WTC11 (cell line): Measurements from ENCODE around the gene MID2.

Experiments
- ARID4B ChIP-seq: sonication (generic); formaldehyde crosslinking; IDR thresholded peaks from 2 replicates; pipeline ENCODE4 v1.8.0; 2023; ENCODE audit warnings: missing genetic modification reagents, mild to moderate bottlenecking, borderline replicate concordance
- TF ChIP-seq, protein P1 (sequence below): fragments of 200-600 bp; IDR thresholded peaks from 2 replicates; pipeline ENCODE4 v1.8.0; 2022; ENCODE audit warnings: antibody characterized with exemption

- TF ChIP-seq, protein P1, sequence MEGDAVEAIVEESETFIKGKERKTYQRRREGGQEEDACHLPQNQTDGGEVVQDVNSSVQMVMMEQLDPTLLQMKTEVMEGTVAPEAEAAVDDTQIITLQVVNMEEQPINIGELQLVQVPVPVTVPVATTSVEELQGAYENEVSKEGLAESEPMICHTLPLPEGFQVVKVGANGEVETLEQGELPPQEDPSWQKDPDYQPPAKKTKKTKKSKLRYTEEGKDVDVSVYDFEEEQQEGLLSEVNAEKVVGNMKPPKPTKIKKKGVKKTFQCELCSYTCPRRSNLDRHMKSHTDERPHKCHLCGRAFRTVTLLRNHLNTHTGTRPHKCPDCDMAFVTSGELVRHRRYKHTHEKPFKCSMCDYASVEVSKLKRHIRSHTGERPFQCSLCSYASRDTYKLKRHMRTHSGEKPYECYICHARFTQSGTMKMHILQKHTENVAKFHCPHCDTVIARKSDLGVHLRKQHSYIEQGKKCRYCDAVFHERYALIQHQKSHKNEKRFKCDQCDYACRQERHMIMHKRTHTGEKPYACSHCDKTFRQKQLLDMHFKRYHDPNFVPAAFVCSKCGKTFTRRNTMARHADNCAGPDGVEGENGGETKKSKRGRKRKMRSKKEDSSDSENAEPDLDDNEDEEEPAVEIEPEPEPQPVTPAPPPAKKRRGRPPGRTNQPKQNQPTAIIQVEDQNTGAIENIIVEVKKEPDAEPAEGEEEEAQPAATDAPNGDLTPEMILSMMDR: no peak
- no peak for TF ChIP-seq ARID4B
These were observed 2.2 kb upstream of the MID2 start for GRCh38 chrX:107823456-107823855.
